HepG2 (cell line): ENCODE data around the gene DYSF. TPM values are rescaled to one million over a fixed set of nuclear protein-coding genes. Genes with fewer than 3 reads are reported as not detected.

Experiments
- AHDC1 ChIP-seq: sonication (generic); formaldehyde crosslinking; IDR thresholded peaks from 2 replicates; pipeline ENCODE4 v1.5.1; 2020; ENCODE audit warnings: mild to moderate bottlenecking, missing genetic modification reagents, borderline replicate concordance
- ARNT ChIP-seq: fragments of 450-650 bp; IDR thresholded peaks from 2 replicates; pipeline ENCODE4 v1.6.1; 2017
- ZBTB20 ChIP-seq: sonication (generic); formaldehyde crosslinking; IDR thresholded peaks from 2 replicates; pipeline ENCODE4 v1.8.1; 2023; ENCODE audit warnings: missing genetic modification reagents, low read depth, mild to moderate bottlenecking, borderline replicate concordance
- ZNF317 ChIP-seq: sonication (generic); formaldehyde crosslinking; IDR thresholded peaks from 2 replicates; pipeline ENCODE4 v1.5.0; 2020; ENCODE audit warnings: mild to moderate bottlenecking, missing genetic modification reagents
- polyA plus RNA-seq, 8 experiments: library from polyadenylated mRNA; depleted of rRNA in 3 of 8; stranded (reverse) in 7 of 8; unstranded in 1 of 8; fragments of >200 nt; fragmentation: Illumina TruSeq in 4 of 8; extraction: Trizol in 4 of 8; gene quantifications; 2 replicates each; pipeline versions ENCODE4 v1.2.1 to v1.2.3, GENCODE V29; 2011 to 2016; ENCODE audit warnings: low read depth in 4 of 8, missing spikeins in 1 of 8, mixed read lengths in 1 of 8; ENCODE audit not compliant: insufficient read depth in 1 of 8
- total RNA-seq, 5 experiments: library from RNA; depleted of rRNA; stranded (reverse); fragments of >200 nt; fragmentation: Illumina TruSeq; extraction: Trizol; gene quantifications; 2 replicates each; pipeline ENCODE4 v1.2.3, GENCODE V29; 2016; ENCODE audit warnings: low read depth in 1 of 5
- TF ChIP-seq, protein P1 (sequence below): sonication (generic); formaldehyde crosslinking; IDR thresholded peaks from 2 replicates; pipeline ENCODE4 v1.9.0; 2021; ENCODE audit warnings: missing genetic modification reagents, borderline replicate concordance
- TF ChIP-seq, protein P2 (sequence below): sonication (generic); formaldehyde crosslinking; IDR thresholded peaks from 2 replicates; pipeline ENCODE4 v1.8.1; 2023; ENCODE audit warnings: mild to moderate bottlenecking, missing genetic modification reagents, borderline replicate concordance

Gene DYSF
- total and polyA plus RNA-seq, 2 of the 13 experiments (the other 11 are each of a cell fraction or from before 2014, with no cell fraction given) = 0.15 to 2.4 TPM

DNA sequence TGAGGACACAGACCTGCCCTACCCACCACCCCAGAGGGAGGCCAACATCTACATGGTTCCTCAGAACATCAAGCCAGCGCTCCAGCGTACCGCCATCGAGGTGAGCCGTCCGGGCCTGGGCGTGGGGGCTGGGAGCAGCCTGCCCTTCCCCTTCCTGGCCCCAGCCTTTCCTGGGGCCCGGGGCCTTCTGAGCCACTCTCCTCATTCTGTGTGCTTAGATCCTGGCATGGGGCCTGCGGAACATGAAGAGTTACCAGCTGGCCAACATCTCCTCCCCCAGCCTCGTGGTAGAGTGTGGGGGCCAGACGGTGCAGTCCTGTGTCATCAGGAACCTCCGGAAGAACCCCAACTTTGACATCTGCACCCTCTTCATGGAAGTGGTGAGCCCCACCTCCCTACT, 157.9 kb downstream of the DYSF start (continued):
- TF ChIP-seq, protein P1, sequence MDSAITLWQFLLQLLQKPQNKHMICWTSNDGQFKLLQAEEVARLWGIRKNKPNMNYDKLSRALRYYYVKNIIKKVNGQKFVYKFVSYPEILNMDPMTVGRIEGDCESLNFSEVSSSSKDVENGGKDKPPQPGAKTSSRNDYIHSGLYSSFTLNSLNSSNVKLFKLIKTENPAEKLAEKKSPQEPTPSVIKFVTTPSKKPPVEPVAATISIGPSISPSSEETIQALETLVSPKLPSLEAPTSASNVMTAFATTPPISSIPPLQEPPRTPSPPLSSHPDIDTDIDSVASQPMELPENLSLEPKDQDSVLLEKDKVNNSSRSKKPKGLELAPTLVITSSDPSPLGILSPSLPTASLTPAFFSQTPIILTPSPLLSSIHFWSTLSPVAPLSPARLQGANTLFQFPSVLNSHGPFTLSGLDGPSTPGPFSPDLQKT (CRISPR knock-in tag) = no peak
- no peak for TF ChIP-seq ZBTB20 (CRISPR knock-in tag)
- TF ChIP-seq, protein P2, sequence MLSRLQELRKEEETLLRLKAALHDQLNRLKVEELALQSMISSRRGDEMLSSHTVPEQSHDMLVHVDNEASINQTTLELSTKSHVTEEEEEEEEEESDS = no peak
- TF ChIP-seq ARNT = no peak
- no peak for TF ChIP-seq AHDC1
- TF ChIP-seq ZNF317 (CRISPR knock-in tag) = no peak
